A673 (cell line): ENCODE results near the gene PCYT1A. TPM values are rescaled to one million over a fixed set of nuclear protein-coding genes. Genes with fewer than 3 reads are reported as not detected.
"Not testable (repeated sequence)": the region's sequence is repeated elsewhere in the genome, so short reads cannot be mapped to it uniquely, and the experiment has no call there.

Experiments
- BruUV-seq: library from RNA; stranded (reverse); fragments of 400-500 nt; replicated peaks from 2 replicates; lab custom pipeline; 2021; lab: Mats Ljungman, UMichigan
- CTCF ChIA-PET: fragments of 300-600 bp; sonication (Branson Sonifier 250); formaldehyde crosslinking; loops from one replicate; lab custom pipeline; 2022; ENCODE audit warnings: antibody characterized with exemption; lab: Charles Lee
- POLR2A ChIA-PET: fragments of 300-600 bp; sonication (Branson Sonifier 250); formaldehyde crosslinking; loops from one replicate; lab custom pipeline; 2022; ENCODE audit warnings: antibody characterized with exemption; ENCODE audit not compliant: low non-redundant PET; lab: Charles Lee
- DNase-seq: peaks from one replicate; pipeline ENCODE4 v3.0.0-alpha.2; 2015; ENCODE audit warnings: low spot score
- H3K27ac ChIP-seq: fragments of 200-600 bp; sonication (generic); 2 replicates; pipeline ENCODE4 v1.5.1; 2016; ENCODE audit warnings: mixed run types, low read depth, mild to moderate bottlenecking, mixed read lengths, antibody characterized with exemption, low read length; ENCODE audit not compliant: poor library complexity, severe bottlenecking
- H3K27me3 ChIP-seq: fragments of 200-600 bp; sonication (generic); replicated peaks from 2 replicates; pipeline ENCODE4 v1.6.1; 2017; ENCODE audit warnings: mixed run types, low read depth, mild to moderate bottlenecking, mixed read lengths, antibody characterized with exemption, low read length; ENCODE audit not compliant: insufficient read depth, poor library complexity
- H3K36me3 ChIP-seq: fragments of 200-600 bp; sonication (generic); 2 replicates; pipeline ENCODE4 v1.6.1; 2016; ENCODE audit warnings: mixed run types, mild to moderate bottlenecking, mixed read lengths, antibody characterized with exemption, low read length; ENCODE audit not compliant: insufficient read depth, poor library complexity, severe bottlenecking
- H3K4me1 ChIP-seq: fragments of 200-600 bp; sonication (generic); 2 replicates; pipeline ENCODE4 v1.6.1; 2017; ENCODE audit warnings: mixed run types, mild to moderate bottlenecking, mixed read lengths, antibody characterized with exemption, low read length; ENCODE audit not compliant: insufficient read depth, poor library complexity, severe bottlenecking
- H3K4me3 ChIP-seq: fragments of 200-600 bp; sonication (generic); 2 replicates; pipeline ENCODE4 v1.5.1; 2016; ENCODE audit warnings: low read depth, mixed run types, mild to moderate bottlenecking, mixed read lengths, low read length; ENCODE audit not compliant: poor library complexity, severe bottlenecking
- H3K9me3 ChIP-seq: fragments of 200-600 bp; sonication (generic); 2 replicates; pipeline ENCODE4 v1.6.1; 2016; ENCODE audit warnings: mixed run types, low read depth, mild to moderate bottlenecking, mixed read lengths, antibody characterized with exemption, low read length; ENCODE audit not compliant: poor library complexity, severe bottlenecking
- EZH2 ChIP-seq: fragments of 200-600 bp; sonication (generic); IDR thresholded peaks from 2 replicates; pipeline ENCODE4 v1.6.1; 2017; ENCODE audit warnings: borderline replicate concordance, low read depth, mild to moderate bottlenecking, mixed read lengths, antibody characterized with exemption, low read length; ENCODE audit not compliant: poor library complexity, severe bottlenecking
- intact Hi-C: fragments of 100-400 bp; cut with micrococcal nuclease; formaldehyde crosslinking; loops from one replicate; pipeline ENCODE4 v1.10.0; 2022; ENCODE audit not compliant: unreplicated experiment
- total RNA-seq: library from RNA; stranded (reverse); gene quantifications from 2 replicates; pipeline ENCODE4 v1.2.3, GENCODE V29; 2021
- TF ChIP-seq, protein P1 (sequence below): fragments of 300-800, 200-600 bp; sonication (generic); conservative IDR thresholded peaks from 2 replicates; pipeline ENCODE4 v1.5.1; 2017; ENCODE audit warnings: low read depth, mild to moderate bottlenecking, antibody characterized with exemption, low read length, moderate library complexity, mixed read lengths

PCYT1A gene
- total RNA-seq, 1 experiment from 2014 or later: 62.3 TPM

DNA sequence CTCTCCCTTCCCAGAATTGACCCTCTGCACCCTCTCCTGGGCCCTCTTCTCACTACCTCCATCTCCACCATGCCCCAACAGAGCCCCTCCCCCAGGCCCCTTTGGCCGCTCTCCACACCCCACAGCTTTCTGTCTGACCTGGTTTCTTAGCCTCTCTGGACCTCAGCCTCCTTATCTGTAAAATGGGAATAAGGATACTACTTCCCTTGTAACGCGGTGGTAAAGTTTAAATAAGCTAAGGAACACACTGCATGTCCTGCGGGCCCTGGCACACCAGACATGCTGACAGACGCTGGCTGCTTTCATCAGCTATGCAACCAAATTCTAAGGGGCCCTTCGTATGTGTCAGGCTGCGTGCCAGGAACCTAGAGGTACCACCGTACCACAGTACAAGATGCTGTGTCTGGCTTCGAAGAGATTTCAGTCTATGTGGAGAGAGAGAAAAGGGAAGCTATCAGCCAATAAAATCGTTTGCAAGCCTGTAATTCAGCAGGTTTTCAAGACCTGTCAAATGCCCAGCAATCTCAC is 72.0 kb downstream of the PCYT1A start:
- TF ChIP-seq, protein P1, sequence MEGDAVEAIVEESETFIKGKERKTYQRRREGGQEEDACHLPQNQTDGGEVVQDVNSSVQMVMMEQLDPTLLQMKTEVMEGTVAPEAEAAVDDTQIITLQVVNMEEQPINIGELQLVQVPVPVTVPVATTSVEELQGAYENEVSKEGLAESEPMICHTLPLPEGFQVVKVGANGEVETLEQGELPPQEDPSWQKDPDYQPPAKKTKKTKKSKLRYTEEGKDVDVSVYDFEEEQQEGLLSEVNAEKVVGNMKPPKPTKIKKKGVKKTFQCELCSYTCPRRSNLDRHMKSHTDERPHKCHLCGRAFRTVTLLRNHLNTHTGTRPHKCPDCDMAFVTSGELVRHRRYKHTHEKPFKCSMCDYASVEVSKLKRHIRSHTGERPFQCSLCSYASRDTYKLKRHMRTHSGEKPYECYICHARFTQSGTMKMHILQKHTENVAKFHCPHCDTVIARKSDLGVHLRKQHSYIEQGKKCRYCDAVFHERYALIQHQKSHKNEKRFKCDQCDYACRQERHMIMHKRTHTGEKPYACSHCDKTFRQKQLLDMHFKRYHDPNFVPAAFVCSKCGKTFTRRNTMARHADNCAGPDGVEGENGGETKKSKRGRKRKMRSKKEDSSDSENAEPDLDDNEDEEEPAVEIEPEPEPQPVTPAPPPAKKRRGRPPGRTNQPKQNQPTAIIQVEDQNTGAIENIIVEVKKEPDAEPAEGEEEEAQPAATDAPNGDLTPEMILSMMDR: no peak
- TF ChIP-seq EZH2: no peak
- BruUV-seq: no TSS peak
- Histone ChIP-seq H3K27me3 (no peaks in the 10 kb centered on the region), H3K4me3 (no peak overlapping the region), H3K4me1 (peaks cover 6% of the 10 kb centered on the region), H3K9me3 (no peaks in the 10 kb centered on the region), H3K36me3 (no peaks in the 10 kb centered on the region), H3K27ac (no peak overlapping the region)
- POLR2A ChIA-PET: no interaction called here
- intact Hi-C loops: no loop called here
- DNase-seq: no peak
- CTCF ChIA-PET: no interaction called here

DNA sequence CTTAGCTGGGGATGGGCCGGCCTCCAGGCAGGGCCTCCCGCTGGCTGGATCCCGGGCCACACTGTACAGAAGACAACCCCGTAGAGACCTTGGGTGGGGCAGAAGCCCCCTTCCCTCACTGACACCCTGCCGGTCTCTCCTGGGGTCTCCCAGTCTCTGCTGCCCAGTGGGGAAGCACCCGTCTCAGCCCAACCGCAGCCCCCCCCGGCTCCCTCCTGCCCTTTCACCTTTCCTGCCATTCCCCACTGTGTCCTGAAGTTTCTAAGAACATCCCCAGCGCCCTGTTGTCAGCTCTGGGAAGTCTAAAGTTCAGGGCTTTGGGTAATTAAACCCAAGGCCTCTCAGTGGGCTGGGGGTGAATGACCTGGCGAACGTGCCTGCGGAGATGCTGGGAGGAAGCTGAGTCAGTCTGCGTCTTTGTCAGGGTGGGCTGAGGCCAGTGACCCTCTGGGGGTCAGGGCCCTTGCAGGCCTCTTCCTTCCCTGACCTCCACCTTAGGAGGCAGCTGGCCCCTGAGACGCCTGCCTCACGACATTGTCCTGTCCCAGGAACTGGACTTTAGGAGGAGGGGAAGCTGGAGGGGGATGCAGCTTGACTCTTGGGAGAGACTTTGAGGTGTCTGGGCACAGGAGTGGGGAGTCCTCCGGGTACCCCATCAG is 72.6 kb downstream of the PCYT1A start:
- no peak for DNase-seq
- intact Hi-C loops: no loop called here
- Histone ChIP-seq H3K27me3 (no peaks in the 10 kb centered on the region), H3K27ac (no peak overlapping the region), H3K36me3 (no peaks in the 10 kb centered on the region), H3K4me1 (peaks cover 6% of the 10 kb centered on the region), H3K4me3 (no peak overlapping the region), H3K9me3 (no peaks in the 10 kb centered on the region)
- BruUV-seq: no TSS peak
- ChIA-PET CTCF (no interaction called here), POLR2A (no interaction called here)
- TF ChIP-seq, protein P1: no peak
- TF ChIP-seq EZH2: no peak

DNA sequence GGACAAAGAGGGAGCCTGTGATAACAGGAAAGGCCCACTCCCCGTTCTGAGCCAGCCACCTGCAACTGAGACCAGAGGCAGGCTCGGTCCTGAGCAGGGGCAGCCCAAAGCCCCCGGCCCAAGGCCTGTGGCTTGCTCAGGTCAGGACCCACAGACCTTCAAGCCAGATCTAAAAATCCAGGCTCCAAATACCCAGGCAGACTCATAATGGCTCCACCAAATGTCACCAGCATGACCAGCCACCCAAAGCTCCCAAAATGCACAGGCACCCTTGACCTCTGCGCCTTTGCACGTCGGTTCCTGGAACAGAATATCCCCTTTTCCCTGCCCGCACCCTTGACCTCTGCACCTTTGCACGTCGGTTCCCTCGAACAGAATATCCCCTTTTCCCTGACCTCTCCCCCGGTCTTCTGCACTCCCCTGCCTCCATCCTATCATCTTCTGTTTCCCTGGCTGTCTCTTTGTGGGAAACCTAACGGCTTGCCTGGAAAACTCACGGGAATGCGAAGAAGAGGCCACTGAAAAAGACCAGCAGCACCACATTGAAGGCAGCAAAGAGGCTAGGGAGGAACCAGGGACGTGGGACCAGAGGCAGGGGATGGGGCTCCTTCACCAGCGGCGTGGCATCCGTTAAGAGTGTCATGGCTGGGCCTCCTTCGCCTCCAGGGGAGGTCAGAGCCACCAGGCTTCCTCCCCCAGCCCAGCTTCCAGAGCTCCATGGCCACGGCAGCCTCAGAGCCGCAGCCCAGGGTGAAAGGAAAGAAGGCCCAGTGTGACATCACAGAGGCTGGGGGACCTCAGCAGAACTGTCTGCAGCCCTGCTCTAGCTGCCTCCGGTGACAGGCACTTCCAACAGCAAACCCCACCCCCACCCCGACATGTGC is 76.6 kb downstream of the PCYT1A start, which contains the start of gene ZDHHC19:
Gene ZDHHC19, minus strand, starts transcription at position 728 of the 884 bp plus-strand sequence. Its CDS starts 85 bp downstream, at position 643.
- no peak within 1 kb of the TSS for H3K4me3 ChIP-seq
- intact Hi-C loops: no loop called here
- H3K36me3 ChIP-seq: no peaks in the 10 kb centered on the region
- H3K9me3 ChIP-seq: no peaks in the 10 kb centered on the region
- ChIA-PET POLR2A (interaction anchor here (0.6 kb wide), 1 partner anchor 17 kb away, joined by 10 read pairs; no protein-coding TSS in a partner anchor), CTCF (no interaction called here)
- no peak for DNase-seq
- no peaks in the 10 kb centered on the region for H3K4me1 ChIP-seq
- BruUV-seq: no TSS peak
- TF ChIP-seq, protein P1: no peak
- no peak for TF ChIP-seq EZH2
- H3K27me3 ChIP-seq: no peaks in the 10 kb centered on the region
- H3K27ac ChIP-seq: no peak within 1 kb of the TSS

DNA sequence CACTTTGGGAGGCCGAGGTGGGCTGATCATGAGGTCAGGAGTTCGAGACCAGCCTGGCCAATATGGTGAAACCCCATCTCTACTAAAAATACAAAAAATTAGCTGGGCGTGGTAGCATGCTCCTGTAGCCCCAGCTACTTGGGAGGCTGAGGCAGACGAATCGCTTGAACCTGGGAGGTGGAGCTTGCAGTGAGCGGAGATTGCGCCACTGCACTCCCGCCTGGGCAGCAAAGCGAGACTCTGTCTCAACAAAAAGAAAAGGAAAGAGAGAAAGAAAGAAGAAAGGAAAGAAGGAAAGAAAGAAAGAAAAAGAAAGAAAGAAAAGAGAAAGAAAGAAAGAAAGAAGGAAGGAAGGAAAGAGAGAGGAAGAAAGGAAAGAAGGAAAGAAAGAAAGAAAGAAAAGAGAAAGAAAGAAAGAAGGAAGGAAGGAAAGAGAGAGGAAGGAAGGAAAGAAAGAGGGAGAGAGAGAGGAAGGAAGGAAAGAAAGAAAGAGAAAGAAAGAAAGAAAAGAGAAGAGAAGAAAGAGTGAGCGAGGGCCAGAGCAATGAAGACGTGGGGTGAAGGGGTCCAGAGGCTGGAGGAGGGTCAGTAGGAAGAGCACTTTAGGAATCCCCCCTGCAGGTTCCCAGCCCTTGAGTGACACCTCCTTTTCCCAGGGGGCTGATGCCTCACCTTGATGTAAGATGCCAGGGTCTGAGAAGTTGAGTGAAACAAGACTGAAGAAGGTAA is 77.4 kb downstream of the PCYT1A start:
- H3K27me3 ChIP-seq, H3K9me3 ChIP-seq, BruUV-seq, CTCF ChIA-PET, H3K27ac ChIP-seq, H3K4me1 ChIP-seq, H3K36me3 ChIP-seq, DNase-seq, intact Hi-C loops, H3K4me3 ChIP-seq: not testable (repeated sequence)
- POLR2A ChIA-PET: interaction anchor here (0.6 kb wide), 1 partner anchor 18 kb away, joined by 10 read pairs; no protein-coding TSS in a partner anchor
